HG02840 (cell line): ENCODE results near the gene PTGDR.
A peak's percentile ranks its signal among the peaks of the same experiment; 100 is the strongest.

Source experiments
- ATAC-seq: cut with Tn5 transposase; IDR thresholded peaks from one replicate; pipeline ENCODE4 v1.9.1; 2021; ENCODE audit warnings: mild to moderate bottlenecking, moderate library complexity, moderate number of reproducible peaks; ENCODE audit not compliant: unreplicated experiment, low FRiP score

Gene PTGDR

GRCh38 chr14:52307905-52308304 is 40.4 kb downstream of the PTGDR start:
- ATAC-seq, result no peak

GRCh38 chr14:52310541-52310940 is 43.0 kb downstream of the PTGDR start:
- ATAC-seq, result no peak

GRCh38 chr14:52312931-52313355 is 45.4 kb downstream of the PTGDR start:
- ATAC-seq, result no peak

DNA sequence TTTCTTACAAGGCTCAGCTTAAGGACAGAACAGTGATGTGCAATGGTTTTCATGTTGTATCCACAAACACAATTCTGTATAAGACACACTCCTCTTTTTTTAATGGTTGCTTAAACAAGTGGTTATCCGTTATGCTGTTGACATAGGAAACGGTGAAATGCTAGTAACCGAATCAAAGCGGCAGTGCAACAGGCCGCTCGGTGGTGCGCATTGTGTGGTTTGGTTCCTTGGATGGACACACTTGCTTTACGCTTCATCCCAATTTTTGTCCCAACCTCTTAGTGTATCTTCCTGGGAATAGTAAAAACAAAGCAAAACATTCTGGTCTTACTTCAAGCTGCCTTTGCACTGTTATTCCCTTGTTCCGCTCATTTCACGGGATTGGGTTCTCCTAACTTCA is 46.0 kb downstream of the PTGDR start:
- ATAC-seq, result no peak

GRCh38 chr14:52313903-52314594 is 46.6 kb downstream of the PTGDR start, which contains the start of gene PTGER2:
Gene PTGER2, plus strand, starts transcription at chr14:52314312. Its CDS starts 237 bp downstream, at chr14:52314549.
- no peak for ATAC-seq

DNA sequence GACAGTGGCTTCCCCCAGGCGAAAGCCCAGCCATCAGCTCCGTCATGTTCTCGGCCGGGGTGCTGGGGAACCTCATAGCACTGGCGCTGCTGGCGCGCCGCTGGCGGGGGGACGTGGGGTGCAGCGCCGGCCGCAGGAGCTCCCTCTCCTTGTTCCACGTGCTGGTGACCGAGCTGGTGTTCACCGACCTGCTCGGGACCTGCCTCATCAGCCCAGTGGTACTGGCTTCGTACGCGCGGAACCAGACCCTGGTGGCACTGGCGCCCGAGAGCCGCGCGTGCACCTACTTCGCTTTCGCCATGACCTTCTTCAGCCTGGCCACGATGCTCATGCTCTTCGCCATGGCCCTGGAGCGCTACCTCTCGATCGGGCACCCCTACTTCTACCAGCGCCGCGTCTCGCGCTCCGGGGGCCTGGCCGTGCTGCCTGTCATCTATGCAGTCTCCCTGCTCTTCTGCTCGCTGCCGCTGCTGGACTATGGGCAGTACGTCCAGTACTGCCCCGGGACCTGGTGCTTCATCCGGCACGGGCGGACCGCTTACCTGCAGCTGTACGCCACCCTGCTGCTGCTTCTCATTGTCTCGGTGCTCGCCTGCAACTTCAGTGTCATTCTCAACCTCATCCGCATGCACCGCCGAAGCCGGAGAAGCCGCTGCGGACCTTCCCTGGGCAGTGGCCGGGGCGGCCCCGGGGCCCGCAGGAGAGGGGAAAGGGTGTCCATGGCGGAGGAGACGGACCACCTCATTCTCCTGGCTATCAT is 47.3 kb downstream of the PTGDR start:
- no peak for ATAC-seq

DNA sequence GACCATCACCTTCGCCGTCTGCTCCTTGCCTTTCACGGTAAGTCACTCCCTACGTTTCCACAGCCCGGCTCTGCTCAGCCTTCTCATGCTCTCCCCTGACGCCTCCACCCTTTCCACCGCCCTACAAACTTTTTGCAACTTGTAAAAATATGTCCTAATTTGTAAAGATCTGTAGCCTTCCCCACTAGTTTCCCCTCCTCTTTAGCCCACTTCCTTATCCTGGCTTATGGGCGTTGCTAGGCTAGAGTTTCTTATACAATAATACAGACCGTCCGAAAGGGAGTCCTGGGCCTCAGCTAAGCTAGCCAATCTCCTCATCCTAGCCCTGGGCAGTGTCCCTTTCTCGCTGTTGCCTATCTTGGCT is 47.8 kb downstream of the PTGDR start:
- no peak for ATAC-seq

DNA sequence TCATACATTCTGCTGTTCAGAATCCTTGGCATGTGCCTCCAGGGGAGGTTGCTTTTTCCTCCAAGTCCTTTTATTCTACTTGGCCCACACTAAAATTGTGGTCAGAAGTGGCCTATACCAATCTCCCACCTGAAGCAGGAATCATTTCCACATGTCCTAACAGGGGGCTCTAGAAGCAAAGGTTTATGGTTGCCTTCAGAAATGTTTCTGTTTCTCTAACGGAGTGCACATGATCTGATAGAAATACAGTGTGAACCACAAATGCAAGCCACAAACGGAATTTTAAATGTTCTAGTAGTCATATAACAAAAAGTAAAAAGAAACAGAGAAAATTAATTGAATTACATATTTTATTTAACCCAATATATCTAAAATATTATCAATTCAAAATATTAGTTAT is 50.6 kb downstream of the PTGDR start:
- ATAC-seq, result no peak

GRCh38 chr14:52318826-52319645 is 51.5 kb downstream of the PTGDR start:
- ATAC-seq, result no peak

- no peak for ATAC-seq
Observed at GRCh38 chr14:52319919-52320318, 52.4 kb downstream of the PTGDR start.

- peak; percentile 95 for ATAC-seq
Observed at GRCh38 chr14:52325126-52325525, 57.6 kb downstream of the PTGDR start.

DNA sequence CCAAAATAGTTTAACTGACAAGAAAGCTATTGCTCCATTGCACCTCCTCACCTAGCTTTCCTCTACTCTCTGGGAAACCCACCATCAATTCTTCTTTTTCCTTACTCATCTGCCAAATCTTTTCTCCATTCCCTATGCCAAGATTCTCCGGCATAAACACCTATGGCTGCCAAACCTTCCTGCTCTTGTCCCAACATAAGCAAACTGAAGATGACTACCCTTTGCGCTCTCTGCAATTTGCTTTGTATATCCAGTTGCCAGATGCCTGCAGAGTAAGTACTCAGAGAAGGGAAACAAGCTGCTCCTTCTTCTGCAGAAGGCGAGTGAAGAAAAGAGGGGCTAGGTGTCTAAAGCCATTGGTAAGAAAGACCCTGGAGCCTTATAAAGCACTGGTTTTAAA is 58.1 kb downstream of the PTGDR start:
- ATAC-seq, result no peak
